NK-92 (cell line): ENCODE measurements around the gene KCNQ1.

Experiments used
- DNase-seq: peaks from one replicate; lab custom pipeline; 2025; ENCODE audit not compliant: unreplicated experiment; lab: John Stamatoyannopoulos, UW

KCNQ1 gene

GRCh38 chr11:2577031-2577990 lies 132.5 kb downstream of the KCNQ1 start:
- DNase-seq: no peak

- DNase-seq: no peak
Measured at GRCh38 chr11:2577991-2578928, 133.5 kb downstream of the KCNQ1 start.

DNA sequence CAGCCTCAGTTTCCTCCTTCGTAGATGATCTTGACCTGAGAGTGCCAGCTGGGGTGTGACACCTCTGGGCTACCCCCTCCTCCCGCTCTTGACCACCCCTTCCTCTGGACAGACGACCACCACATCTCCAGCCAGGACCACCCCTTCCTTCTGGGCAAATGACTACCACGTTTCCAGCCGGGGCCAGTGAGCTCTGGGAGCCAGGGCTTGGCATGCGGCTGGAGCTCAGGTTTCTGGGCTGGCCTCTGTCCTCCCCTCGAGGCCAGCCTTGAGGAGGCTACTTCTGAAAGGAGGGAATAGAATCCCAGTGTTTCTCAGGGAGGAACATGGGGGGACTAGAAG lies 134.1 kb downstream of the KCNQ1 start:
- DNase-seq: no peak

DNA sequence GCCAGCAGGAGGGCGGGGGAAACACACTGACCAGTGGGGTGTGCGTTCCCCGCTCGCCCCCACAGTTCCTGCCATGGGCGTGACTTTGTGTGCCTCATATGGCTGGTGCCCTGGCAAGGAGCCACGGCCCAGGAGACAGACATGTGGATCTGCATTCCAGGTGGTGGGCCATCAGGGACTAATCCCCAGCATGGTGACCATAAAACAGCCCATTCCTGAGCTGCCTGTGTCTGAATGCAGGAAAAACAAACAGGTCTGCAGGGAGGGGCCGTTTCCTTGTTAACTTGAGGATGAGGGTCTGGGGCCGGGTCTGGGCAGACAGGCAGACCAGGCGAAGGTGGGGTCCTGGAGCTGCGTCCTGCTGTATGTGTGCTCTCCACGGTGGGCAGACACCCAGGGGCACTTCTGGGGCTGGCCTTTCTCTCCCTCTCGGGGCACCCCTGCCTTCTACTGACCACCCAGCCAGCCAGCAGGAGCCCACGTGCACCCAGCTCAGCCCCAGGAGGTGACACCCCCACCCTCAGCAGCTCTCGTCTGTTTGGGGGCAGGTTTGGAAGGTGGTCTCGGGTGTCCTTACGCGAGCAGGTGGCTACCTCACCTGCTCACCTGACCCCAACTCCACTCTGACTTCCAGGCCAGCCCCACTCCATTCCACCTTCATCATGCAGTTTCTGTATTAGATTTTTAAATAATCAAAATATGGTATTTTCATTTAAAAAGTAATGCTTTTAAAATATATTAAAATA lies 134.7 kb downstream of the KCNQ1 start:
- no peak for DNase-seq

DNA sequence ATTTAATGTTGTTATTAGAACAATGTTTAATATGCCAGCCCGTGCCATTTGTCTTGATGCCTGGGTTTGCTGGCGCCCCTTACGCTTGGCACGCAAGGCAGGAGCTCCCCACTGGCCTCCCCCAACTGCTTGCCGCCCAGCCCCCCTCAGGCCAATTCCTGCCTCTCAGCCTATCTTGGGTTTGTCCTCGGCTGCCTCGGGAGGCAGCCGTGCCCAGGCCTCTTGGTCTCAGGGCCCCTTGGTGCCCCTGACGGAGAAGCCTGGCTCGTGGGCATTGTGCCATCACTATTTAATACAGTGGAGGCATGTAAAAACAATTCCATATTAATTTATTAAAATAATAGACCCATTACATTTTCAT lies 135.2 kb downstream of the KCNQ1 start:
- no peak for DNase-seq

DNA sequence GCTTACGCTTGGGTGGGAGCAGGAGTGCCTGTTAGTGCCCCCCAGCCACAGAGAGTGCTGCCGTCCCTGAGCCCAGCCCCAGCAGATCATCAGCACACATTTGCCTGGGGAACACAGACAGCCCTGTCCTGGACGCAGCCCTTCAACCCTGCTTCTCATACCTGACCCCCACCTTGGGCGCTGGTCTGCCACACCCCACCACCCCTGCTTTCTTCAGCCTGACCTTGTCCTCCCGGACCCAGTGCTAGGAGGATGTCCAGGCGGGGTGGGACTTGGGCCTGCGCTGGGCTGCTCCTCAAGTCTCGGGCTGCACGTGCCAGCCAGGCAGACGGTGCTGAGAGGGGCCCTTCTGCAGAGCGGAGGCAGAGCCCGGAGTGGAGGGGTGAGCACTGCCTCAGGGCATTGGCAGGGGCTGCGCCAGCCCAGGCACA lies 135.8 kb downstream of the KCNQ1 start:
- no peak for DNase-seq

DNA sequence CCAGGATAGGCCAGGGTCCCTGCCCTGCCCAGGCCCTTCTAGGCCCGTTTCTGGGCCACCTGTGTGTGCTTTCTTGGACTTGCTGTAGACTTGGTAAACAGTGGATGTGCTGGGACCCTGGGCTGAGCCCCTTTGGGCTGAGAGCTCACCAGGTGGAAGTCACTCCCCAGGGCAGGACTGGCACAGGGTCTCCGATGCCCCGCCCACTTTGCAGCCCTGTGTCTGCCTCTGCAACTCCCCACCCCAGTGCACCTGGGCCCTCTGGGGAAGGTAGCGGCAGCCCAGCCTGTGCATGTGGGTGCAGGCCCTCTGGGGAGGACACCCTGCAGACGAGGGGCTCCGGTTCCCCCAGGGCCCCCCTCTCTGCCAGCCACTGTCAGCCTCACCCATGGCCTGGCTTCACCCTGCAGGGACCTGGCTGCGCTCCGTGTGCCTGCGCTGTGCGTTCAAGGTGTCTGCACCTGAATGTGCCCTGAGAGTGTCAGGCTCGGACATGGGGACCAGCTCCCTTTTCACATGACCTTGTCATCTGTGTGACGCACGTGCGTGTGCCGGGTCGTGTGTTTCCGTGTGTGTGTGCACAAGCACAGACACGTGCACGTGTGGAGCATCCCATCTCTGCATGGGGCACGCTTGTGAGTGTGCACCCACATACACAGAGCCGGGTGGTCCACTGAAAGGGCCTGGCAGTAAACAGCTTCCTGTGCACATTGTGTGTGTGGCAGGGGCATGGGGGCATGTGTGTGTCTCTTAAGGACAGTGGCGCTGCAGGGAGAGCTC lies 136.5 kb downstream of the KCNQ1 start:
- DNase-seq: no peak

DNA sequence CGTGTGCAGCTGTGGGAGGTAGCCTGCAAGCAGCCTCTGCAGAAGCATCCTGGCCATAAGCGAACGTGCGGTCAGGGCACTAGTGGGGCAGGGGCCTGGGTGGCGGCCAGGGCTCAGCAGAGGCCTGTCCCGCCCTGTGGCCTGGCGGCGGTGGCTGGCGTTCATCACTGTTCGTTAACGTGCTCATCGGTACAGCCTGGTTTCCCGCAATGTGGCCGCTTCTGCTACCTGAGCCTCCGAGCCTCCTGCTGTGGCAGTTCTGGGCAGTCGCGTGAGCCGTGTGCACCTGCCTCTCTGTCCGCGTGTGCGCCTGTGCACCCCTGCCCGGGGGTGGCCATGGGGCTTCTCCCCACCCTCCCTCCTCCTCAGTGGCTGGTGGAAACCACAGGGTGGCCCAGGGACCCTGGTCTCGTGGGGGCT lies 137.1 kb downstream of the KCNQ1 start:
- no peak for DNase-seq

DNA sequence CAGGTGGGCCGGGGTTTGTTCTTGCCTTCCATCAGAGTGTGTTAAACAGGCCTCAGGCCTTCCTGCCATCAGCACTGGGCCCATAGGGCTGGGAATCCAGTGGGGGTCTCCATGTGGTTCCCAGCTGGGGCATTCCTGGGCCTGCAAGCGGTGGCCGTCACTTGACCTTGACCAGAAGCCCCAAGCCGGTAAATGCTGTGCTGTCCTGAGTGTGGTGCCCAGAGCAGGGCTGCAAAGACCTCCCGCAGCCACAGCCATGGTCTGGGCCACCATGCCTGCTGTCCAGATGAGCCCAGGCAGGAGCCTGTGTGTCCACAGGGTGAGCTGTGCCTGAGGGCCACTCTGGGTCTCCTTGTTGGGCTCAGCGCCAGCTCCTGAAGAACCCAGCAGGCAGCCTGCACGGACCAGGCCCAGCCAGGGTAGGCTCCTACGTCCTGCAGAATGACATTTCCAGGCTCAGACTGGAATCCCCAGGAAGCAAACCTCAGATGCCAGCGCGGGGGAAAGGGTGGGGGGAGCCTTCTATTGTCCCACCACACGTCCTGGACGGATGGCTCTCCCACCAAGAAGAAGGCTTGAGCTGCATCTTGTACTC lies 137.6 kb downstream of the KCNQ1 start:
- DNase-seq: no peak

DNA sequence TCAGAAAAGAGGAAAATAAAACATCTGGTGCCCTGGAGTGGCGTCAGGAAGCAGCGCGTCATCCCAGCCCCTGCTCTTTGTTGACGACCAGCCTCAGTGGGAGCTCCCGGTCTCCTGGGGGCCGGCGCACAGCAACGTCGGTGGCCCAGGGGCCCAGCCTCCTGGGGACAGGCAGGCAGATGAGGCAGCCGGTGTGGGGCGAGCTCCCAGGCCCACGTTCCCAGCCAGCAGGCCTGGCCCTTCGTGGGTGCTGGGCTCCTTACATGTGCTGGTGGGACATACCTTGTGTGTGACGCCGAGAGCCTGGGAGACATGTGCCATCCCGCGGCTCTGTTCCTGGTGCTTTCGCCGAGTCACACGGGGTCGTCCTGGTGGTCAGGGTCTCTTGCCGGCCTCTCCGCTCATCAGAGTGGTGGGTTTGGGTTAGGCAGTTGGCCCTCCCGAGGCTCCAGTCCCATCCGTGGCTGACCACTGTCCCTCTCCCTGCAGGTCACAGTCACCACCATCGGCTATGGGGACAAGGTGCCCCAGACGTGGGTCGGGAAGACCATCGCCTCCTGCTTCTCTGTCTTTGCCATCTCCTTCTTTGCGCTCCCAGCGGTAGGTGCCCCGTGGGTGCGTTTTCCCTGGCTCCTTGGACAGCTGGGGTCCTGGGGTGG lies 138.3 kb downstream of the KCNQ1 start:
- DNase-seq: no peak

DNA sequence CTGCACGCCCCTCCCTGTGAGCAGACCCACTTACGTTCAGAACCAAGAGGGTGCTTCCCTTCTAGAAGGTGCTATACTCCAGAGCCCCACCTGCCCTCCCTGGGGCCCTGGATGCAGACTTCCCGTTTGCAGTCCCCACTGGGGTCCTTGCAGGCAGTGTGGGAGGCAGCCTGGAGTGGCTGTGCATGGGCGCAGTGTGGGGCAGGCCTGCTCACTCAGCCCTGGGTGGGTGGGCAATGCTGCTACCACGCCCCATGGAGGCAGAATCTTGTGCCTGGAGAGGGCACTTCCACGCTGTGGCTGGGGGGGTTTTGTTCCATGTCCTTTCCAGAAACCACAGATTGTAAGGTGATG lies 138.8 kb downstream of the KCNQ1 start:
- no peak for DNase-seq

- no peak for DNase-seq
Measured at GRCh38 chr11:2584434-2584811, 139.6 kb downstream of the KCNQ1 start.

GRCh38 chr11:2584812-2585565 lies 140.2 kb downstream of the KCNQ1 start:
- no peak for DNase-seq

- no peak for DNase-seq
Measured at GRCh38 chr11:2585566-2586086, 140.8 kb downstream of the KCNQ1 start.

GRCh38 chr11:2586087-2586792 lies 141.4 kb downstream of the KCNQ1 start:
- DNase-seq: no peak

DNA sequence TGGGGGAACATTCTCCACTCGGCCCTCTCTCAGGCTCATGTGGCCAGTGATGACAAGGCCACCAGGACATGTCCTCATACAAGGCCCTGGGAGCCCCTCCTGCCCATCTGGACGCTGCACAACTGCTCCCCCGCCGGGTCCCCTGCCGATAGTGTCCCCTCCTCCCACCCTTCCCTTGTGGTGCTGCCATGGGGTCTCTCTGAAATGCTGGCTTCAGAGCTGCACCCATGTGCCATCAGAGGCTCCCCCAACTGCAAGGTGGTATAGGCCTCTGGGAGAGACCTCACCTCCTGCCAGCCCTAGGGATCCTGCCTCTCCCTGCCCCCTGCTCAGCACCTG lies 142.0 kb downstream of the KCNQ1 start:
- no peak for DNase-seq

DNA sequence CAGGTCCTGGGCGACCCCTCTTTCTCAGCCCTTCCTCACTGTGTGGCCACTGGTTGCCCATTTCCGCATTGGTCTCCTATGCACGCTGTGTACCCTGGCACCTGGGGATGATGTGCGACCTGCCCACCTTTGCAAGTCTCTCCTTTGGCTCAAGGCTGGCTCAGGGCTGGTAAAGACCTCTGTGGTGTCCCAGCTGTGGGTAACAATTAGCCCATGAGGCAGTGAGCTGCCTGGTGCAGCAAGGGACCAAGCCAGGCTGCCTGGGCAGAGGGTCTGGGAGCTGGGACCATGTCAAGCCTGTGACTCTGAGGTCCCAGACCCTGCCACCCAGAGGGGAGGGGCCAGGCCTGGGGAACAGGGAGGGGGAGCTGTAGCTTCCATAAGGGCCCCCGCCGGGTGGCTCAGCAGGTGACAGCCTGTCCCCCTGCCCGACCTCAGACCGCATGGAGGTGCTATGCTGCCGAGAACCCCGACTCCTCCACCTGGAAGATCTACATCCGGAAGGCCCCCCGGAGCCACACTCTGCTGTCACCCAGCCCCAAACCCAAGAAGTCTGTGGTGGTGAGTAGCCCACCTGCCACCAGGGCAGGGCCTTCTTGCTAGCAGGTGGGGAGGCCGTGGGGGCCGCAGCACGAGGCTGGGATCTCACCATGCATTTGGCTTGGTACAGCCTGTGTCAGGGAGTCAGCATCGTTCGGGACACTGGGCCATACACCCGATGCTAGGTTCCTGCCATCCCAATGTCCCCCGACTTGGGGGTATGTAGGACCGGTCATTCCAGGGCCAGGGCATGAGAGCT lies 142.5 kb downstream of the KCNQ1 start:
- DNase-seq: no peak
